Measurements from ENCODE around the gene TAOK2.

TAOK2 gene

GRCh38 chr16:29993903-29994599 lies 20.4 kb downstream of the TAOK2 start:
- no peak for TF ChIP-seq CTCF (conservative IDR thresholded peaks at IDR 0.05; ENCODE audit: low read depth, low read length)
- no peak for DNase-seq (ENCODE audit: low read depth)
- H3K4me3 ChIP-seq (ENCODE audit: low read depth, low read length) = no peak overlapping the region

GRCh38 chr16:29994600-29995323 lies 21.1 kb downstream of the TAOK2 start:
- no peak for TF ChIP-seq CTCF (conservative IDR thresholded peaks at IDR 0.05; ENCODE audit: low read depth, low read length)
- peak overlapping the region; percentile 87 for H3K4me3 ChIP-seq (ENCODE audit: low read depth, low read length)
- peak; percentile 42 for DNase-seq (ENCODE audit: low read depth)

GRCh38 chr16:29995324-29995910 lies 21.7 kb downstream of the TAOK2 start, which contains the start of gene HIRIP3:
Gene HIRIP3 (minus strand): TSS chr16:29995617. CDS start chr16:29995605, 12 bp downstream.
- TF ChIP-seq CTCF (conservative IDR thresholded peaks at IDR 0.05; ENCODE audit: low read depth, low read length) = no peak
- H3K4me3 ChIP-seq (ENCODE audit: low read depth, low read length) = peak within 1 kb of the TSS; percentile 87
- peak; percentile 79 for DNase-seq (ENCODE audit: low read depth)

GRCh38 chr16:29995911-29996765 lies 22.5 kb downstream of the TAOK2 start, which contains the start of gene INO80E:
Gene INO80E (plus strand): TSS chr16:29996241. CDS start chr16:29996311, 70 bp downstream.
- DNase-seq (ENCODE audit: low read depth) = peak; percentile 92
- H3K4me3 ChIP-seq (ENCODE audit: low read depth, low read length) = peak within 1 kb of the TSS; percentile 87
- TF ChIP-seq CTCF (conservative IDR thresholded peaks at IDR 0.05; ENCODE audit: low read depth, low read length) = no peak

- TF ChIP-seq CTCF (conservative IDR thresholded peaks at IDR 0.05; ENCODE audit: low read depth, low read length) = no peak
- peak overlapping the region; percentile 87 for H3K4me3 ChIP-seq (ENCODE audit: low read depth, low read length)
- DNase-seq (ENCODE audit: low read depth) = no peak
Measured at GRCh38 chr16:29996766-29997250, 23.1 kb downstream of the TAOK2 start.

GRCh38 chr16:29999605-30000004 lies 25.9 kb downstream of the TAOK2 start:
- TF ChIP-seq CTCF (conservative IDR thresholded peaks at IDR 0.05; ENCODE audit: low read depth, low read length) = no peak
- DNase-seq (ENCODE audit: low read depth) = no peak

More at GRCh38 chr16:29999605-30000004, 25.9 kb downstream of the TAOK2 start:
- H3K4me3 ChIP-seq (ENCODE audit: low read depth, low read length) = no peak overlapping the region
